HCT116 (cell line): Measurements from ENCODE around the gene ZNF492. TPM values are rescaled to one million over a fixed set of nuclear protein-coding genes. Genes with fewer than 3 reads are reported as not detected.
"Not testable (repeated sequence)": the region's sequence is repeated elsewhere in the genome, so short reads cannot be mapped to it uniquely, and the experiment has no call there.

Experiments used
- ATAC-seq: fragments of 200-7000 bp; cut with Tn5 transposase; 2 replicates; pipeline ENCODE4 v1.9.1; 2020; ENCODE audit warnings: mild to moderate bottlenecking, moderate library complexity
- BruUV-seq: library from RNA; stranded (reverse); fragments of 400-500 nt; replicated peaks from 2 replicates; lab custom pipeline; 2021; lab: Mats Ljungman, UMichigan
- CTCF ChIA-PET: fragments of 300-600 bp; sonication (Branson Sonifier 250); formaldehyde crosslinking; loops from one replicate; lab custom pipeline; 2021; ENCODE audit warnings: antibody characterized with exemption; lab: Charles Lee
- POLR2A ChIA-PET: fragments of 300-600, 350-600 bp; sonication (Branson Sonifier 250); formaldehyde crosslinking; loops from one replicate; lab custom pipeline; 2021; ENCODE audit warnings: antibody characterized with exemption; lab: Charles Lee
- RAD21 ChIA-PET, 2 experiments: fragments of 300-600 bp; sonication (Branson Sonifier 250); formaldehyde crosslinking; loops; one replicate each; lab custom pipeline; 2023; ENCODE audit warnings: low total read pairs in 2 of 2; ENCODE audit not compliant: uncharacterized antibody in 2 of 2, unreplicated experiment in 2 of 2, low non-redundant PET in 1 of 2; lab: Charles Lee
- DNase-seq: peaks from one replicate; pipeline ENCODE4 v3.0.0-alpha.2; 2010; ENCODE audit warnings: low read depth, low spot score
- H2AFZ ChIP-seq: fragments of 200-600 bp; shearing (Covaris generic), sonication (generic); 2 replicates; pipeline ENCODE4 v1.6.1; 2017; ENCODE audit warnings: low read depth, mixed run types, mixed read lengths, antibody characterized with exemption, low read length; ENCODE audit not compliant: poor library complexity, severe bottlenecking
- H3K27ac ChIP-seq: 2 replicates; pipeline ENCODE4 v1.5.1; 2012; ENCODE audit warnings: low read depth, low read length
- H3K27me3 ChIP-seq: fragments of 200-600 bp; sonication (generic); 2 replicates; pipeline ENCODE4 v1.6.1; 2016; ENCODE audit warnings: mixed run types, low read length, mixed read lengths; ENCODE audit not compliant: insufficient read depth
- H3K36me3 ChIP-seq, 2 experiments: fragments of 200-500 bp in 1 of 2; fragments of 200-600 bp in 1 of 2; sonication (Bioruptor generic) in 1 of 2; sonication (generic) in 1 of 2; 2 replicates each; pipeline versions ENCODE4 v1.5.1 to v1.6.1; 2014 to 2016; ENCODE audit warnings: low read length in 2 of 2, inconsistent platforms in 1 of 2, mixed read lengths in 1 of 2, mixed run types in 1 of 2; ENCODE audit not compliant: insufficient read depth in 2 of 2, control insufficient read depth in 1 of 2
- H3K4me1 ChIP-seq, 2 experiments: fragments of 200-600 bp in 1 of 2; sonication (generic) in 1 of 2; 2 replicates each; pipeline versions ENCODE4 v1.5.1 to v1.6.1; 2012 to 2017; ENCODE audit warnings: low read length in 2 of 2, inconsistent platforms in 1 of 2, mild to moderate bottlenecking in 1 of 2, mixed read lengths in 1 of 2, mixed run types in 1 of 2, moderate library complexity in 1 of 2; ENCODE audit not compliant: insufficient read depth in 2 of 2, control insufficient read depth in 1 of 2
- H3K4me2 ChIP-seq: fragments of 200-600 bp; sonication (generic); 2 replicates; pipeline ENCODE4 v1.6.1; 2017; ENCODE audit warnings: mixed run types, low read length, mixed read lengths
- H3K4me3 ChIP-seq, 2 experiments: fragments of 200-600 bp in 1 of 2; sonication (generic) in 1 of 2; replicated peaks in 1 of 2; 2 replicates each; pipeline ENCODE4 v1.5.1; 2011 to 2016; ENCODE audit warnings: low read length in 2 of 2, control low read depth in 1 of 2, low read depth in 1 of 2, mild to moderate bottlenecking in 1 of 2, mixed read lengths in 1 of 2, mixed run types in 1 of 2
- H3K79me2 ChIP-seq: fragments of 200-600 bp; sonication (generic); 2 replicates; pipeline ENCODE4 v1.6.1; 2017; ENCODE audit warnings: mild to moderate bottlenecking, mixed run types, low read length, moderate library complexity, mixed read lengths; ENCODE audit not compliant: insufficient read depth
- H3K9ac ChIP-seq: fragments of 200-600 bp; sonication (generic); 2 replicates; pipeline ENCODE4 v1.6.1; 2016; ENCODE audit warnings: low read length, mixed read lengths
- H3K9me2 ChIP-seq: fragments of 200-600 bp; sonication (generic), shearing (Covaris generic); 2 replicates; pipeline ENCODE4 v1.6.1; 2017; ENCODE audit warnings: mixed run types, mild to moderate bottlenecking, moderate library complexity; ENCODE audit not compliant: insufficient read depth
- H3K9me3 ChIP-seq, 2 experiments: fragments of 200-500 bp in 1 of 2; fragments of 200-600 bp in 1 of 2; sonication (Bioruptor generic) in 1 of 2; sonication (generic) in 1 of 2; 2 replicates each; pipeline ENCODE4 v1.6.1; 2014 to 2017; ENCODE audit warnings: low read length in 2 of 2, mixed read lengths in 2 of 2, inconsistent platforms in 1 of 2, low read depth in 1 of 2, mild to moderate bottlenecking in 1 of 2, mixed run types in 1 of 2, moderate library complexity in 1 of 2; ENCODE audit not compliant: control insufficient read depth in 1 of 2, insufficient read depth in 1 of 2
- H4K20me1 ChIP-seq: fragments of 200-600 bp; sonication (generic), shearing (Covaris generic); 2 replicates; pipeline ENCODE4 v1.6.1; 2017; ENCODE audit warnings: mixed run types, mild to moderate bottlenecking, moderate library complexity; ENCODE audit not compliant: insufficient read depth
- ZNF274 ChIP-seq: fragments of 200-500 bp; sonication (Bioruptor generic); IDR thresholded peaks from 2 replicates; pipeline ENCODE4 v1.6.1; 2014; ENCODE audit warnings: mild to moderate bottlenecking, low read depth, low read length, inconsistent platforms
- intact Hi-C: fragments of 100-400 bp; cut with micrococcal nuclease; formaldehyde crosslinking; loops from 2 replicates; pipeline ENCODE4 v1.10.0; 2022
- total RNA-seq: library from RNA; stranded (reverse); gene quantifications from one replicate; pipeline ENCODE4 v1.2.1, GENCODE V29; 2021; ENCODE audit not compliant: unreplicated experiment

Gene ZNF492
- total RNA-seq, 1 experiment from 2014 or later, result not detected

- H3K27me3 ChIP-seq, ATAC-seq, H3K4me2 ChIP-seq, H3K27ac ChIP-seq, H3K9ac ChIP-seq, POLR2A ChIA-PET, H3K79me2 ChIP-seq, DNase-seq, H3K4me1 ChIP-seq, BruUV-seq, H3K9me2 ChIP-seq, H2AFZ ChIP-seq, H3K4me3 ChIP-seq, RAD21 ChIA-PET, H3K36me3 ChIP-seq, CTCF ChIA-PET, H4K20me1 ChIP-seq, intact Hi-C loops: not testable (repeated sequence)
- peak; percentile 51 for TF ChIP-seq ZNF274
- H3K9me3 ChIP-seq, result peaks cover 9 to 14% of the 10 kb centered on the region in 2 experiments; a peak in 2 of 4 replicates
Observed at GRCh38 chr19:22685493-22685892, 51.4 kb downstream of the ZNF492 start.

- H3K27me3 ChIP-seq, H3K4me1 ChIP-seq, BruUV-seq, ATAC-seq, CTCF ChIA-PET, H3K9me2 ChIP-seq, H3K36me3 ChIP-seq, POLR2A ChIA-PET, H3K4me2 ChIP-seq, H3K9me3 ChIP-seq, H3K79me2 ChIP-seq, intact Hi-C loops, H3K27ac ChIP-seq, DNase-seq, H3K9ac ChIP-seq, RAD21 ChIA-PET, H3K4me3 ChIP-seq, H4K20me1 ChIP-seq, H2AFZ ChIP-seq: not testable (repeated sequence)
Observed at GRCh38 chr19:22702661-22703060, 68.5 kb downstream of the ZNF492 start.

GRCh38 chr19:22703096-22703495, 69.0 kb downstream of the ZNF492 start:
- ATAC-seq, DNase-seq, H3K9me2 ChIP-seq, CTCF ChIA-PET, POLR2A ChIA-PET, H3K36me3 ChIP-seq, H3K4me1 ChIP-seq, intact Hi-C loops, H3K27me3 ChIP-seq, H3K9ac ChIP-seq, H3K9me3 ChIP-seq, H3K4me2 ChIP-seq, H3K79me2 ChIP-seq, H3K4me3 ChIP-seq, BruUV-seq, RAD21 ChIA-PET, H4K20me1 ChIP-seq, H2AFZ ChIP-seq, H3K27ac ChIP-seq: not testable (repeated sequence)
